Calu3 (cell line): ENCODE results near the gene PMIS2. TPM values are rescaled to one million over a fixed set of nuclear protein-coding genes. Genes with fewer than 3 reads are reported as not detected.

ENCODE experiments used
- BruUV-seq: library from RNA; stranded (reverse); fragments of 400-500 nt; replicated peaks from 2 replicates; lab custom pipeline; 2021; lab: Mats Ljungman, UMichigan
- CTCF ChIA-PET: fragments of 300-600 bp; sonication (Branson Sonifier 250); formaldehyde crosslinking; loops from one replicate; lab custom pipeline; 2022; ENCODE audit warnings: antibody characterized with exemption; lab: Charles Lee
- DNase-seq: peaks from one replicate; pipeline ENCODE4 v3.0.0; 2022
- H3K27ac Mint-ChIP-seq: one replicate; pipeline ENCODE4 v1.8.0; 2022; ENCODE audit warnings: mixed read lengths; ENCODE audit not compliant: unreplicated experiment
- H3K27me3 Mint-ChIP-seq: one replicate; pipeline ENCODE4 v1.8.0; 2022; ENCODE audit warnings: mixed read lengths; ENCODE audit not compliant: unreplicated experiment
- H3K36me3 Mint-ChIP-seq: one replicate; pipeline ENCODE4 v1.8.0; 2022; ENCODE audit warnings: mild to moderate bottlenecking, moderate library complexity, mixed read lengths; ENCODE audit not compliant: insufficient read depth, unreplicated experiment
- H3K4me1 Mint-ChIP-seq: one replicate; pipeline ENCODE4 v1.8.0; 2022; ENCODE audit warnings: mild to moderate bottlenecking, low read depth, mixed read lengths; ENCODE audit not compliant: unreplicated experiment
- H3K4me3 Mint-ChIP-seq: one replicate; pipeline ENCODE4 v1.8.0; 2022; ENCODE audit warnings: mild to moderate bottlenecking, low read depth, moderate library complexity, mixed read lengths; ENCODE audit not compliant: unreplicated experiment
- H3K9me3 Mint-ChIP-seq: one replicate; pipeline ENCODE4 v1.8.0; 2022; ENCODE audit warnings: low read depth, mixed read lengths; ENCODE audit not compliant: unreplicated experiment
- CTCF ChIP-seq: fragments of 200-600 bp; IDR thresholded peaks from one replicate; pipeline ENCODE4 v1.8.0; 2022; ENCODE audit warnings: antibody characterized with exemption; ENCODE audit not compliant: unreplicated experiment
- intact Hi-C: fragments of 100-400 bp; cut with micrococcal nuclease; formaldehyde crosslinking; loops from one replicate; pipeline ENCODE4 v1.10.0; 2022; ENCODE audit not compliant: unreplicated experiment
- total RNA-seq: library from RNA; stranded (reverse); gene quantifications from 2 replicates; pipeline ENCODE4 v1.2.3, GENCODE V29; 2022

The PMIS2 gene
- total RNA-seq, 1 experiment from 2014 or later = not detected

DNA sequence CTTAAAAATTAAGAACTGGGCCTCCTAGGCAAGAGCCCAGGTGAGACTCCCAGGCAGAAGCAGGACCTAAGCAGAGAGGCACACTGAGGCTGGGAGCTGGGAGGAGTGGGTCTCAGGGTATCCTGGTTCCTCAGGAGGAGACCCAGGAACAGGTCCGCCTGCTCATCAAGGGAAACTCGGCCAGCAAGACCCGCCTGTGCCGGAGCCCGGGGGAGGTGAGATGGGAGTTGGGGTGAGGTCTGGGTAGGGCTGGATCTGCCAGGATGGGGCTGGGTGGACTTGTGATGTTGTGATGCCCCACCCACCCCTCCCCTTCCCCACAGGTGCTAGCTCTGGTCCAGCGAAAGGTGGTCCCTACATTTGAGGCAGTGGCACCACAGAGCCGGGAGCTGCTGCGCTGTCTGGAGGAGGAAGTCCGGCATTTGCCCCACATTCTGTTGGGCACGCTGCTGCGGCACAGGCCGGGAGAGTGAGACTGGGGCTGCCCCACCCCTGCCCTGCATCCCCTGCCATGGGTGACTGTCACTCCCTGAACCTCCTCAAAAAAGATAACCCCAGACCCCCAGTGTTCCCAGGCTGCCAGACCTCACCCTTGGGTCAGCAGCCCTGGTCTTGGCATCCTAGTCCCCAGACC is 33.4 kb downstream of the PMIS2 start:
- Mint-ChIP-seq H3K27me3 (no peaks in the 10 kb centered on the region), H3K4me3 (no peak overlapping the region), H3K36me3 (peaks cover 9% of the 10 kb centered on the region), H3K27ac (no peak overlapping the region), H3K9me3 (no peaks in the 10 kb centered on the region), H3K4me1 (no peaks in the 10 kb centered on the region)
- TF ChIP-seq CTCF = no peak
- CTCF ChIA-PET = interaction anchor here (0.6 kb wide), 1 partner anchor 276 kb away, joined by 3 read pairs; no protein-coding TSS in a partner anchor
- no peak for DNase-seq
- no TSS peak for BruUV-seq
- intact Hi-C loops = no loop called here

DNA sequence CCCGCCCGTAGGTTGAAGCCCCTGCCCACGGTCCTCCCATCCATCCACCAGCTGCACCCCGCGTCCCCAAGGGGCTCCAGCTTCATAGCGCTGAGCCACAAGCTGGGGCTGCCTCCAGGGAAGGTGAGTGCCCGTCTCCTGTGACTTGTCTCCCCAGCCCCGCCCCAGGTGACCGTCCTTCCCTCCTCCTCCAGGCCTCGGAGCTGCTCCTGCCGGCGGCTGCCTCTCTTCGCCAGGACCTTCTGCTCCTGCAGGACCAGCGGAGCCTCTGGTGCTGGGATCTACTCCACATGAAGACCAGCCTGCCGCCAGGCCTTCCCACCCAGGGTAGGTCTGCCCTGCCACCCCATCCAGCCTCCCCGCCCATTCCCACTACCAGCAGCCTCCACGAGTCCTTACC is 34.0 kb downstream of the PMIS2 start:
- intact Hi-C loops = no loop called here
- no peak overlapping the region for H3K4me3 Mint-ChIP-seq
- TF ChIP-seq CTCF = no peak
- no peaks in the 10 kb centered on the region for H3K27me3 Mint-ChIP-seq
- H3K36me3 Mint-ChIP-seq = peaks cover 9% of the 10 kb centered on the region
- H3K9me3 Mint-ChIP-seq = no peaks in the 10 kb centered on the region
- BruUV-seq = no TSS peak
- CTCF ChIA-PET = no interaction called here
- H3K27ac Mint-ChIP-seq = no peak overlapping the region
- H3K4me1 Mint-ChIP-seq = no peaks in the 10 kb centered on the region
- DNase-seq = no peak

- Mint-ChIP-seq H3K36me3 (peaks cover 9% of the 10 kb centered on the region), H3K27ac (no peak overlapping the region), H3K9me3 (no peaks in the 10 kb centered on the region), H3K4me3 (no peak overlapping the region), H3K4me1 (no peaks in the 10 kb centered on the region), H3K27me3 (no peaks in the 10 kb centered on the region)
- DNase-seq = no peak
- CTCF ChIA-PET = no interaction called here
- no TSS peak for BruUV-seq
- intact Hi-C loops = no loop called here
- no peak for TF ChIP-seq CTCF
Measured at GRCh38 chr19:35621708-35622107, 35.7 kb downstream of the PMIS2 start.

DNA sequence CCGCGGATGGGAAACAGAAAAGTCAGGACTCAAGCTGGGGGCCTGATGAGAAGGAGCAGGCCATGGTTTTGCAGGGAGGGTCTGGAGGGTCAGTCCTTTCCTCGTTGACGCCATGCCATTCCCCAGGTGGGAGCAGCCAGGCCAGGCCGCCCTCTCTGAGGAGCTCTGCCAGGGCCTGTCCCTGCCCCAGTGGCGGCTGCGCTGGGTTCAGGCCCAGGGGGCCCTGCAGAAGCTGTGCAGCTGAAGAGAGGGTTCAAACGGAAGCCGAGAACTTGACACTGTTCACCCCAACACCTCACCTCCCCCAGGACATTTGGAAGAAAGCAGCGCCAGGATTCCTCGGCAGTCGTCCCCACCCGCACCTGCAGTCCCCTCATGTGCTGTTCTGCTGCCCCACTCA is 36.8 kb downstream of the PMIS2 start:
- intact Hi-C loops = no loop called here
- no peak overlapping the region for H3K27ac Mint-ChIP-seq

More for the DNA sequence above, 36.8 kb downstream of the PMIS2 start:
- Mint-ChIP-seq H3K4me3 (no peak overlapping the region), H3K4me1 (no peaks in the 10 kb centered on the region), H3K36me3 (peaks cover 9% of the 10 kb centered on the region), H3K9me3 (no peaks in the 10 kb centered on the region), H3K27me3 (no peaks in the 10 kb centered on the region)
- no TSS peak for BruUV-seq
- TF ChIP-seq CTCF = no peak
- CTCF ChIA-PET = no interaction called here
- DNase-seq = no peak
